H1 (cell line): ENCODE results near the gene C17orf107. TPM values are rescaled to one million over a fixed set of nuclear protein-coding genes. Genes with fewer than 3 reads are reported as not detected.
"Not testable (repeated sequence)": the region's sequence is repeated elsewhere in the genome, so short reads cannot be mapped to it uniquely, and the experiment has no call there.

ENCODE experiments used
- CTCF ChIA-PET: fragments of 300-600 bp; sonication (Branson Sonifier 250); formaldehyde crosslinking; loops from one replicate; lab custom pipeline; 2021; ENCODE audit not compliant: partially characterized antibody; lab: Charles Lee
- POLR2A ChIA-PET: fragments of 300-600 bp; sonication (Branson Sonifier 250); formaldehyde crosslinking; loops from one replicate; lab custom pipeline; 2021; ENCODE audit warnings: inconsistent platforms; ENCODE audit not compliant: partially characterized antibody; lab: Charles Lee
- DNase-seq, 2 experiments: peaks; one replicate each; pipeline versions ENCODE4 v3.0.0 to v3.0.0-alpha.2; 2010 to 2022; ENCODE audit warnings: low spot score in 2 of 2, low read depth in 1 of 2, mixed read lengths in 1 of 2
- FAIRE-seq: peaks from 2 replicates; lab custom pipeline; 2011; peaks lifted over from hg19 to GRCh38; lab: Jason Lieb, UNC
- H2AFZ ChIP-seq: 2 replicates; pipeline ENCODE4 v1.8.1; 2012; ENCODE audit warnings: low read length, inconsistent platforms
- H2AK5ac ChIP-seq: 2 replicates; pipeline ENCODE4 v1.6.1; 2013; ENCODE audit warnings: low read depth, low read length
- H2BK120ac ChIP-seq: replicated peaks from 2 replicates; pipeline ENCODE3; 2013; ENCODE audit warnings: low read depth, low read length, inconsistent platforms
- H2BK12ac ChIP-seq: 2 replicates; pipeline ENCODE4 v1.6.1; 2013; ENCODE audit warnings: low read depth, low read length
- H2BK15ac ChIP-seq: 2 replicates; pipeline ENCODE4 v1.6.1; 2013; ENCODE audit warnings: low read length
- H2BK20ac ChIP-seq: 2 replicates; pipeline ENCODE4 v1.6.1; 2013; ENCODE audit warnings: low read length
- H2BK5ac ChIP-seq: 2 replicates; pipeline ENCODE4 v1.6.1; 2013; ENCODE audit warnings: low read depth, low read length
- H3K14ac ChIP-seq: 2 replicates; pipeline ENCODE4 v1.6.1; 2013; ENCODE audit warnings: inconsistent platforms; ENCODE audit not compliant: insufficient read length
- H3K18ac ChIP-seq: 2 replicates; pipeline ENCODE4 v1.6.1; 2013; ENCODE audit warnings: low read length; ENCODE audit errors: extremely low read depth
- H3K23ac ChIP-seq: 2 replicates; pipeline ENCODE4 v1.6.1; 2013; ENCODE audit warnings: inconsistent platforms; ENCODE audit not compliant: insufficient read length
- H3K23me2 ChIP-seq: 2 replicates; pipeline ENCODE4 v1.6.1; 2013; ENCODE audit warnings: low read depth, low read length
- H3K27ac ChIP-seq: 2 replicates; pipeline ENCODE4 v1.6.1; 2011; ENCODE audit warnings: low read depth, low read length, inconsistent platforms
- H3K27me3 ChIP-seq, 4 experiments: replicated peaks in 1 of 4; 1 replicate in 1 of 4; 2 replicates in 3 of 4; pipeline versions ENCODE4 v1.6.1 to v1.8.1; 2011 to 2013; ENCODE audit warnings: low read length in 3 of 4, mild to moderate bottlenecking in 3 of 4, inconsistent platforms in 2 of 4, mixed read lengths in 2 of 4, moderate library complexity in 1 of 4; ENCODE audit not compliant: control insufficient read depth in 3 of 4, insufficient read depth in 3 of 4; ENCODE audit errors: extremely low read depth in 1 of 4
- H3K36me3 ChIP-seq, 4 experiments: 2 replicates each; pipeline versions ENCODE4 v1.6.1 to v1.8.1; 2011 to 2013; ENCODE audit warnings: mild to moderate bottlenecking in 4 of 4, low read length in 3 of 4, moderate library complexity in 2 of 4, control low read depth in 1 of 4, inconsistent platforms in 1 of 4; ENCODE audit not compliant: insufficient read depth in 4 of 4, control insufficient read depth in 2 of 4
- H3K4ac ChIP-seq: replicated peaks from 2 replicates; pipeline ENCODE3; 2013; ENCODE audit warnings: low read length, low read depth, mixed read lengths, inconsistent platforms; ENCODE audit not compliant: insufficient read length
- H3K4me1 ChIP-seq, 4 experiments: replicated peaks in 1 of 4; 1 replicate in 1 of 4; 2 replicates in 3 of 4; pipeline versions ENCODE4 v1.6.1 to v1.8.1; 2011 to 2013; ENCODE audit warnings: low read length in 3 of 4, inconsistent platforms in 2 of 4, mixed read lengths in 1 of 4; ENCODE audit not compliant: insufficient read depth in 4 of 4, control insufficient read depth in 3 of 4
- H3K4me2 ChIP-seq, 2 experiments: 2 replicates each; pipeline versions ENCODE4 v1.6.1 to v1.8.1; 2011 to 2013; ENCODE audit warnings: low read depth in 2 of 2, low read length in 2 of 2, control low read depth in 1 of 2, inconsistent platforms in 1 of 2, mild to moderate bottlenecking in 1 of 2; ENCODE audit not compliant: insufficient read depth in 1 of 2
- H3K4me3 ChIP-seq, 4 experiments: fragments of 200-600, 300-600 bp in 1 of 4; sonication (generic), shearing (Covaris generic), sonication (Bioruptor Twin) in 1 of 4; 2 replicates each; pipeline versions ENCODE4 v1.5.1 to v1.8.1; 2011 to 2016; ENCODE audit warnings: low read length in 4 of 4, low read depth in 3 of 4, control low read depth in 2 of 4, inconsistent platforms in 2 of 4, mild to moderate bottlenecking in 2 of 4, mixed read lengths in 1 of 4, moderate library complexity in 1 of 4; ENCODE audit not compliant: insufficient read depth in 2 of 4; ENCODE audit errors: extremely low read depth in 1 of 4
- H3K56ac ChIP-seq: replicated peaks from 2 replicates; pipeline ENCODE3; 2013; ENCODE audit warnings: low read depth, mild to moderate bottlenecking, mixed read lengths, low read length, inconsistent platforms; ENCODE audit not compliant: insufficient read length
- H3K79me1 ChIP-seq: 2 replicates; pipeline ENCODE4 v1.6.1; 2013; ENCODE audit warnings: low read depth, low read length, control low read depth
- H3K79me2 ChIP-seq, 2 experiments: 2 replicates each; pipeline versions ENCODE4 v1.6.1 to v1.8.1; 2012 to 2013; ENCODE audit warnings: low read length in 2 of 2, mild to moderate bottlenecking in 2 of 2, inconsistent platforms in 1 of 2; ENCODE audit not compliant: insufficient read depth in 2 of 2, control insufficient read depth in 1 of 2
- H3K9ac ChIP-seq, 4 experiments: replicated peaks in 1 of 4; 1 replicate in 1 of 4; 2 replicates in 3 of 4; pipeline versions ENCODE4 v1.6.1 to v1.8.1; 2011 to 2013; ENCODE audit warnings: low read depth in 3 of 4, low read length in 3 of 4, control low read depth in 2 of 4, mild to moderate bottlenecking in 2 of 4, moderate library complexity in 2 of 4, inconsistent platforms in 1 of 4; ENCODE audit errors: extremely low read depth in 1 of 4
- H3K9me3 ChIP-seq, 2 experiments: 2 replicates each; pipeline versions ENCODE4 v1.6.1 to v1.8.1; 2012 to 2013; ENCODE audit warnings: mild to moderate bottlenecking in 2 of 2, moderate library complexity in 2 of 2, control low read depth in 1 of 2, inconsistent platforms in 1 of 2, low read depth in 1 of 2, low read length in 1 of 2, mixed read lengths in 1 of 2; ENCODE audit not compliant: insufficient read depth in 2 of 2
- H4K20me1 ChIP-seq, 2 experiments: replicated peaks in 1 of 2; 2 replicates each; pipeline versions ENCODE3 to v1.8.1; 2011 to 2013; ENCODE audit warnings: inconsistent platforms in 2 of 2, low read length in 2 of 2, mild to moderate bottlenecking in 1 of 2; ENCODE audit not compliant: insufficient read depth in 2 of 2, control insufficient read depth in 1 of 2
- H4K5ac ChIP-seq: 2 replicates; pipeline ENCODE4 v1.6.1; 2013; ENCODE audit warnings: low read length, low read depth, mixed read lengths, inconsistent platforms; ENCODE audit not compliant: insufficient read length
- H4K8ac ChIP-seq: 2 replicates; pipeline ENCODE4 v1.8.0; 2013; ENCODE audit warnings: mild to moderate bottlenecking, moderate library complexity, low read length, inconsistent platforms; ENCODE audit not compliant: insufficient read depth; ENCODE audit errors: extremely low read depth
- H4K91ac ChIP-seq: replicated peaks from 2 replicates; pipeline ENCODE3; 2013; ENCODE audit warnings: low read length, mixed read lengths, inconsistent platforms; ENCODE audit not compliant: insufficient read length
- WGBS, 2 experiments: shearing (Covaris generic) in 1 of 2; methylation state at CpG; one replicate each; pipeline versions ENCODE4 v1.1.6 to v1.1.7; 2013 to 2015; ENCODE audit warnings: low lambda C conversion rate in 2 of 2, mixed read lengths in 2 of 2, inconsistent platforms in 1 of 2, low coverage in 1 of 2, missing lambda C conversion rate in 1 of 2; ENCODE audit not compliant: insufficient replicate concordance in 2 of 2, insufficient coverage in 1 of 2, insufficient read length in 1 of 2; ENCODE audit errors: extremely low coverage in 1 of 2, missing lambda C conversion rate in 1 of 2; 5-methylcytosine and 5-hydroxymethylcytosine counted together
- polyA plus RNA-seq, 7 experiments: library from polyadenylated mRNA; depleted of rRNA in 3 of 7; stranded (reverse) in 5 of 7; unstranded in 2 of 7; fragments of >200 nt in 5 of 7; fragments of 200-250 nt in 2 of 7; gene quantifications; 1 replicate in 5 of 7; 2 replicates in 1 of 7; 4 replicates in 1 of 7; pipeline versions ENCODE4 v1.2.1 to v1.2.3, GENCODE V29; 2011 to 2013; ENCODE audit warnings: missing spikeins in 2 of 7, mixed read lengths in 2 of 7
- total RNA-seq: library from RNA; stranded (reverse); fragmentation: NEBNext Ultra II Directional; extraction: Animal tissue kit (Norgen Biotek cat#: 25700); gene quantifications from 2 replicates; pipeline ENCODE4 v1.2.1, GENCODE V29; 2021

Gene C17orf107
- total and polyA plus RNA-seq, 2 of the 8 experiments (the other 6 are each of a cell fraction or from before 2014, with no cell fraction given), result 0.39 to 0.45 TPM

- H3K27ac ChIP-seq, H3K4me3 ChIP-seq, H4K20me1 ChIP-seq, H2BK120ac ChIP-seq, H3K56ac ChIP-seq, H3K18ac ChIP-seq, DNase-seq, H3K23ac ChIP-seq, H3K79me2 ChIP-seq, H3K4ac ChIP-seq, H4K5ac ChIP-seq, H2BK5ac ChIP-seq, H3K36me3 ChIP-seq, H4K91ac ChIP-seq, H3K27me3 ChIP-seq, H4K8ac ChIP-seq, H3K9ac ChIP-seq, H3K79me1 ChIP-seq, H3K14ac ChIP-seq, FAIRE-seq, H2BK20ac ChIP-seq, H2AFZ ChIP-seq, H2AK5ac ChIP-seq, H2BK12ac ChIP-seq, H2BK15ac ChIP-seq, H3K4me1 ChIP-seq, H3K9me3 ChIP-seq, H3K4me2 ChIP-seq, H3K23me2 ChIP-seq: not testable (repeated sequence)
- 84% methylated on average over 4 of the region's 4 CpGs; no CpG with 5 or more reads in 1 of the 2 experiments for WGBS, 2 experiments
- CTCF ChIA-PET, result interaction anchor here (2.2 kb wide), 1 partner anchor 9 kb away, joined by 6 read pairs; no protein-coding TSS in a partner anchor
- POLR2A ChIA-PET, result interaction anchor here (1.0 to 5.1 kb wide), 5 partner anchors 9 to 25 kb away, joined by 3 to 55 read pairs (median 6); partner anchors contain the start of genes RNF167 and SLC25A11
These were observed 15.2 kb downstream of the C17orf107 start for GRCh38 chr17:4914551-4914950.
